GM18505 (cell line): ENCODE data around the gene LHX4.

Experiments used
- ATAC-seq: cut with Tn5 transposase; IDR thresholded peaks from one replicate; pipeline ENCODE4 v1.9.1; 2021; ENCODE audit not compliant: unreplicated experiment
- POLR2A ChIP-seq: IDR thresholded peaks from 4 replicates; pipeline ENCODE4 v1.6.1; 2011; ENCODE audit warnings: borderline replicate concordance; ENCODE audit not compliant: insufficient read depth, insufficient read length; ENCODE audit errors: extremely low read depth

LHX4 gene

DNA sequence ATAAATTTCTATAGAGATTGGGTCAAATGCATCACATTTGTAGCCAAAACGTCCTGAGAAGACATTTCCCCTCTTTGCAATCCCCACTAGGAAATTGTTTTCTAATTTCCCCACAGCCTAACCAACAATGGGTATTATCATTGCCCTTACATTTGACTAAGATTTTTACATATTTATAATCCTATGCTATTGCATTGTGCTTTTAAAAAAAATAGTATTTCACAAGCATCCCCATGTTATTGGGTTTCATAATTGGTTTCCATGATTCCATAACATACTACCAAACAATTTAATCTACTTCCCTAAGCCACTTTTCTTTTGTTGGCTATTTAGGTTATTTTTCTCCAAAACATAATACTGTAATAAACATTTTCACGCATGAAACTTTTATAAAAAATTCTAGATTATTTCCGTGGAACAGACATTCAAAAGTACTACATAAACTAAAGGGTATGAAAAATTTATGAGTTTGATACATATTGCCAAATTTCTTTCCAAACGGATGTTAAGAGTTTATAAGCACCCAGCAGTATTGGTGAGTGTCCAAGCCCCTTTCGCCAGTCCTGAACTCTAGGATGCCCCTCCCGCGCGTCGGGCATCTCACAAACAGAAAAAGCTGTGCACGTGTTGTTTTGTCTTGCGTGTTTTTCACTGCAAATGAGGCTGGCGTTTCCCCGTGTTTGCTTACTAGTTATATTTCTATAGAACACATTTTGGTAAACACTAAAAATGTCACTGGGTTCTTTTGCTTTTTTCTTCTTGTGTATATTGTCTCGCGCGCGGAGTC lies 2.0 kb upstream of the LHX4 start:
- TF ChIP-seq POLR2A = no peak

DNA sequence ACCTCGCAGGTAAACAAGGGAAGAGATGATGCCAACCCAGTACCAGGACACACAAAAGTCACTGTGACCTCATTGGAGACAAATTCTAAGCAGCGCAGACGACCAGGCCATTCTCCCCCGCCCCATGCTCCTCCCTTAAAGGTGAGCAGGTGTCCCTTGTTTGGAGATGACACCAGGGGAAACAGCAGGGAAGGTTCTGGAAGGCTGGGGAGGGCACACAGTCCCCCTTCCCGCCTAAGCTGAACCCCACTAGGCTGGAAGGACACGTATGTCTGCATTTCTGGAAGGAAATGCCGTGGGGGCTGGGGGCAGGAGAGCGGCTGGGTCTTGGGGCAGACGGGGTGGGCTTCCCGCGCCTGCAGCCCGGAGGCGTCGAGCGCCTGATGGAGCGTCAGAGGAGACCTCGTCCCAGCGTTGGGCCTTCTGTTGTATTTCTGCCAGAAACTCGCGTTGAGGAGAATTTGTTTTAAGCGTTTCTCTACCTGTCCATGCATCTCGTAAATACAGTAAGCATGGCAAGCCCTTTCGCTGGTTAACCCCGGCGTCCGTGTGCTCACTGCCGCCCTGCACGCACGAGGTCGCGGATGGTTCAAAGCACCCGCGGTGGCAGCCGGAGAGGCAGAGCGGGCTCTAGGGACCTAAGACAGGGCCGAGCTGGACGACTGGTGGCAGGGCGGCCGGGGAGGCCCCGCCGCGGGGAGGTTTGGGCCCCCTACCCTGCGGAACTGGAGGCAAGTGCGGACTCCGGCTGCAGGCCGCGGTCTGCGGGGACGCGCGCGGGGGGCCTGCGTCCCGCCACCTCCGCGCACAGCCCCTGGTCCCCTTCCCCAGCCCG lies 1.2 kb upstream of the LHX4 start:
- no peak for ATAC-seq
- TF ChIP-seq POLR2A = no peak

More for the DNA sequence above, 2.0 kb upstream of the LHX4 start:
- ATAC-seq = no peak

DNA sequence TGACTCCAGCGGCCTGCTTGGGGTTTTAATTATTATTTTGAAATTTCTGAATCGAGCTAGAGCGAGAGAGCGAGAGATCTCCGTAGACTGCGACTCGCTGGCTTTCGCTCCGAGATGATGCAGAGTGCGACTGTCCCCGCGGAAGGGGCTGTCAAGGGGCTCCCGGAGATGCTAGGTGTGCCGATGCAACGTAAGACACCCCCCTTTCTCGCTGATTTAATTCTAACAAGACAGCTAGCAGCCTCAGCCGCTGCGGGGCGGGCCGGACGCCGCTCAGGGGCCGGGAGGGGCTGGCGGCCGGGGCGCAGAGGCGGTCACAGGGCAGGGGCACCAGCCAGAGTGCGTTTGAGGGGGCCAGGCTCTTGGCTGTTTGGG lies 339 bp downstream of the LHX4 start:
- ATAC-seq = no peak

DNA sequence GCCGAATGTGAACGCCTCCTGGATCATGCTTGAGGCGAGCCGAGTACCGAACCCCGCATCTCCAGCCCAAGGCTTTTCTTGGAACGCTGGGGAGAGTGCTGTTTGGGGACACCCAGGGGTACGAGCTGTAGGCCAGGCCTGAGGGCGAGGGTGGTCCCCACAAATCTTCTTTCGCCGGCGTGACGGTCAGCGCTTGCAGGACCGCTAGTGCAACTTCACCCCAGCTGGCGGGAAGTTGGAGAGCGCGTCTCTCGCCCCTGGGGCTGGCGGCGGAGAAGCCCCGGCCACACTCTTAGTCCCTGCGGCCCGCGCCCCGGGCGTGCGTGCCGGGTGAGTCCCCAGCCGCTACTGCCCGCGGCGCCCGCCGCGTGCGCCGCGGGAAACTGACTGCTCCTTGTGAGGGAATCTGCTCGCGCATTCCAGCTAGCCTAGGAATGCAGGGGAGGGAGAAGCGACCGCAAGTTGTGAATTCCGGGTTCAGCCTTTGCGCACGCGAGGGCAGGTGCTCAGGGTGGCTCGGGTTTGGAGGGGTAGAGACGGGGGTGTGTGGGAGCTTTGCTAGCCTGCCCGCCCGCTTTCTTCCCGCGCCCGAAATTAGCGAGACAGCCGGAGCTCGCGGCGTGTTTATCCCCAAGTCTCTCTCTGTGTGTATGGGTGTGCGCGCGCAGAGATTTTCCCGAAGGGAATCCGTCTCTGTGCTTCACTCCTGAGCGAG lies 884 bp downstream of the LHX4 start:
- TF ChIP-seq POLR2A = no peak
- ATAC-seq = no peak

More for the DNA sequence above, 339 bp downstream of the LHX4 start:
- no peak for TF ChIP-seq POLR2A

DNA sequence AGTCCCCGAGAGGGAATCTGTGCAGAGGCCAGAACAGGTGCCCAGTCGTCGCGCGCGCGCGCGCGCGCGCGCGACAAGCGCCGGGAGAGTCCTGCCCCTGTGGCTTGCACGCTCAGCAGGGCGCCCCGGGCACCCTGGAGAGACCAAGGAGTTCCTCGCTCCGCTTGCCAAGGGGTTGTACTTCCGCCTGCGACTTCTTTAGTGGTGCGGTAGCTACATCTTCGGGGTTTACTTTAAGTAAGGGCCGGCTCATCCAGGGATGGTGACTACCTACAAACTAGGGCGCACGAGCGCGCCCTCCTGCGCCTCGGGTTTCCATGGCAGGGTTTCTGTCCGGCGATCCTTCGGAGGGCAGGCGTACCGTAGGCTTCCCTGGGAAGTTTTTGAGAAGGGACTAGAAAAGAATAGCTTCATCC lies 1.4 kb downstream of the LHX4 start:
- no peak for TF ChIP-seq POLR2A
- no peak for ATAC-seq

DNA sequence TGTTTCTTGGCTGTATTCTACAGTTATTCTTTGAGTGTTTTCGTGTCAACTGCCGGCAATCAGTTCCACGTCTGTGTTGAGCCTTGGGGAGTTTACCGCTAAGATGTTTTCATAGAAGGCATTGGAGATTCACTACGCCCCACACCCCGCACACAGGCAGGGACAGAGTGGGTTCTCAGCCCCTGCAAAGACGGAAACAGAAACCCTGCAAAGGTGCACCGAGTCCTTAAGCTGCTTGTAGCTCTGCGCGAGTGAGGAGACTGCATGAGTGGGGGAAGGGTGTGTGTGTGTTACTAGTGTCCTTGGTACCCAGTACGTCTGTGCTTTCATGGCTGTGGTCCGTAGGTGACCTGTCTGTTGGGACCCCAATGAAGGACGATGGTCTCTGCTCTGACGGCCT lies 1.9 kb downstream of the LHX4 start:
- no peak for TF ChIP-seq POLR2A
- no peak for ATAC-seq

DNA sequence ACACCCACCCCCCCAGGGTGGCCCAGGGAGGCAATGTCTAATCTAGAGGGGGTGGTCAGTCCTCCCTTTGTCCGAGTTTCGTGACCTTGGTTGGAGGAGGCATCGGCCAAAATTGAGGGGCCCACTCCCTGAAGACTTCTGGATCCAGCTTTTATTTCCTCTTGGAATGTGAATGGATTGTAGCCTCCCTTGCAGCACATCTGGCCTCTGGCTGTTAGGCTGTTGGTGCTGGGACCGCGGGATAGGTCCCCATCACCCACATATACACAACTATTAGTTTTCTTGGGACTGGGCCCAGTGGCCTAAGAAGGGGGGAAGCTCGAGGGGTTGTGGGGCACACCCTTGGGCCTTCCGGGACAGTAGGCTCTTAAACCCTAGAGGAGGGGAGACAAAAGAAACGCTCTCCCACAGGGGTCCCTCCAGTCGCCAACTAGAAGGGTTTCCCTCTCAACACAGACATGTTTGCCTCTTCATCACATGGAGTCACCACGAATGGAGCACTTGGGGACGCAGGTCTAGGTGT lies 2.5 kb downstream of the LHX4 start:
- TF ChIP-seq POLR2A = no peak
- ATAC-seq = no peak

DNA sequence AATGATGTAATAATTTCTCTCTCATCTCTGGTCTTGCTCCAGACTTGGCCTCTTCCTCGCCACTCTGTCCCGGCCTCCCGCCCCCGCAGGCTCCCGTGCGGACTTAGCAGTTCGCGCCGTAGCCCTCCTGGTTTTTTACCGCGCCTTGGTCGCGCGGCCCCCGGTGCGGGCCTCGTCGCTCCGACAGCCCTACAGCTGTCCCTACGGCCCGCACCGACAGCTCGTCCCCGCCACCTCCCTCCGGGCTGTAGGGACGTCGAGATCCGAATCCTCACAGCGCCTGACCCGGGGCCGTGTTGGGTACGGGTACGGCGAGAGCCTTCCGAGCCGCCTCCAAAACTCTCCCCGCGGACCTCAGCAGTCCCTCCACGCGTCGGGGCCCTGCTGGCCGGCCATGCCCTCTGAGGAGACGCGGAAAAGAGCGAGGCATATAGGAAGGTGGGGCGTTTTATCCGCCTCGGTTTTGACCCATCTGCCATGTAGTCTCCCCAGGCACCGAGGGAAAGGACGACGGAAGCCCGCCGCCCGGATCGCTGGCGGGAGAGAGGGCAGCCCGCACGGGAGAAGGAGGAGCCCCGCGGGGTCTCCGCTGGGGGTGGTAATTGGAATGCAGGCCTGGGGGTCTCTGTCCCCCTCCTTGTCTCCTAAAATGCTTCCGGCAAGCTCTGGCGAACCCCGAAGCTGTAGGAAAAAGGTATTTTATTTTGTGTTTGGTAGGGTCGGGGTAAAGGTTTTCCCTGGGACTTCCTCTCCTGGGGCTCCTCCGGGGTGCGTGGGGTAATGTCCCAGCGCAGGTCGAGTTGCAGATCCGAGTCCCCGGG lies 3.3 kb downstream of the LHX4 start:
- ATAC-seq = no peak

DNA sequence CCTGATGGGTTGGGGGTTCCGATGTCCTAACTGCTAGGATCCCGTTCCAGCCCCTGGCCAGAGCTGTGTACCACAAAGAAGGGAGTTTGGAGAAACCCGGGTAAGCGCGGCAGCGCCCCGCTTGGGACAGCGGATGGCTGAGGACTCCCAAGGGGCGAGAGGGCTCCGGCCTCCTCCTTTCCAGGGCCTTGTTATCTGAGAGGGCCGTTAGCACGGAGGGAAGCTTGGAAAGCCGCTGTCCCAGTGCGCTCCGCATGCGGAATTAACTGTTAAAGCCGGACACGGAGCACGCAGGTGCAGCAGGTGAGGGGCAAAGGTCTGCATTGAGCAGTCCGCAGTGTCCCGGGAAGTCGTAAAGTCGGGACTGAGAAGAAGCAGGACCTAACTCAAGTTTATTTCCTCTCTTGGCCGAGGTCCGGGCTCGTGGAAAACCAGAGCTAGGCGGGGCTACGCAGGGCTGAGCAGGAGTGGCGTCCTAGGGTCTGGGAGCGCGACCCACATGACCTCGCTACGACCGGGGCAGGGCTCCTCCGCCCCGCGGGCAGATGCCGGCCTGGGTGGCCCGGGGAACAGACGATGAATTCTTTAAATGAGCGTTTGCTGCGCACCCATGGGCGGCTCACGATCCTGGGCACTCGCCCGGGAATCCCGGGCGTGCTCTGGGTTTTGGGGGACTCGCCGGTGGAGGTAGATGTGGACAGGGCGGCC lies 4.5 kb downstream of the LHX4 start:
- TF ChIP-seq POLR2A = no peak
- no peak for ATAC-seq

More for the DNA sequence above, 3.3 kb downstream of the LHX4 start:
- TF ChIP-seq POLR2A = no peak

DNA sequence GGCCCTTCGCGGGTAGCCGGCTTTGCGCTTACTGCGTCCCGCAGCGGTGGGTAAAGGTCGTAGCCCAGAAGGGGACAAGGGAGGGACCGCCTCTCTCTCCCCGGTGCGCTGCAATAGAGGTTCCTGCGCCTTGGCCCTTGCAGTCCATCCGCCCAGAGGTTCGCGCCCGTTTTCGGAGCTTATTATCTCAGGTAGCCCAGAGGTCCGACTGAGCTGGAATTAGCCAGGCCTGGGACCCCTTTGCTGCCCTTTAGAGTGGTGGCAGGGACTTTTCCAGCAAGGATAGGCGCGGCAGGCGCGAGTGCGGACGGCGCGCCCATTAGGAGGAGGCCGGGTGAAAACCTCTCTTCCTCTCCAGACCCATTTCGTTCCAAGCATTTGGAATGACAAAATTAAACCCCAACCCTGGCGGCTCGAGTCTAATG lies 5.0 kb downstream of the LHX4 start:
- no peak for TF ChIP-seq POLR2A
- no peak for ATAC-seq

DNA sequence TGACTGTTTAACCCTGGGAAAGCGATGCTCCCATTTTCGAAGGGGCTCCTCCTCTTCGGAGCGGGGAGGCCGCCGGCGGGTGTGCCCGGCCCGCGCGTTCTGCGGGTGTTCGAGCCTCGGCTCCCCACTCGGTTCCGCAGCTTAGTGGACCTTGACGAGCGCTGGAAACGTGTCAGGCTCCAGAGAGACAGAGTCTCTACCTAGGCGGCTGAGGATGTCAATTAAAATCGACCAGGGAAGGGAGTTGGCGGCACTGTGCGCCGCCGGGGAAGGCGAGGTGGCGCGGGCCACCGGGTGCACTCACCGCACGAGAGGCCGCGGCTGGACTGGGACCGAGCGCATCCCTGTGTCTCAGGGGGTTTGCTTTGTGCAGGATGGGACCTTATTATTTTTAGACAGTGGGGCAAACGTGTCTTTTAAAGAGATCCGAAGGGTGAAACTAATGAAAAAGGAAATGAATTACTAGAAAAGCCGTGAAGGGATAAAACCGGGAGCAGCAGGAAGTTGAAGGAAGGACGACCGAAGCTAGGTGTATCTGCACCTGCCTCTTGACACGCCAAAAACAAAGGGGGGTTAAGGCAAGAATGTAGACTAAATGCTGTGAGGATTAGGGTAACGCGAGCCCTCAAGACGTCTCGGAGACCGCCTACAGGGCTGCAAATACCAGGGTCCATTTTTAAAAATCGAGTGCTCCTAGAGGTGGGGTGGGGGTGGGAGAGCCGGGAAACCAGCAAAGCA lies 5.6 kb downstream of the LHX4 start:
- no peak for ATAC-seq
- no peak for TF ChIP-seq POLR2A
